Measurements from ENCODE around the gene PDZD7. TPM values are rescaled to one million over a fixed set of nuclear protein-coding genes. Genes with fewer than 3 reads are reported as not detected.

Gene PDZD7
- total and polyA plus RNA-seq, 9 of the 15 experiments (the other 6 are each of a cell fraction or from before 2014, with no cell fraction given): 0.04 to 0.24 (median 0.08) TPM; not detected in 3

- TF ChIP-seq, protein P1, sequence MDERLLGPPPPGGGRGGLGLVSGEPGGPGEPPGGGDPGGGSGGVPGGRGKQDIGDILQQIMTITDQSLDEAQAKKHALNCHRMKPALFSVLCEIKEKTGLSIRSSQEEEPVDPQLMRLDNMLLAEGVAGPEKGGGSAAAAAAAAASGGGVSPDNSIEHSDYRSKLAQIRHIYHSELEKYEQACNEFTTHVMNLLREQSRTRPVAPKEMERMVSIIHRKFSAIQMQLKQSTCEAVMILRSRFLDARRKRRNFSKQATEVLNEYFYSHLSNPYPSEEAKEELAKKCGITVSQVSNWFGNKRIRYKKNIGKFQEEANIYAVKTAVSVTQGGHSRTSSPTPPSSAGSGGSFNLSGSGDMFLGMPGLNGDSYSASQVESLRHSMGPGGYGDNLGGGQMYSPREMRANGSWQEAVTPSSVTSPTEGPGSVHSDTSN (CRISPR knock-in tag; IDR thresholded peaks at IDR 0.05; ENCODE audit: low read depth): no peak
- TF ChIP-seq, protein P1 (tag; conservative IDR thresholded peaks at IDR 0.05; ENCODE audit: low read depth): no peak
- TF ChIP-seq, protein P2, sequence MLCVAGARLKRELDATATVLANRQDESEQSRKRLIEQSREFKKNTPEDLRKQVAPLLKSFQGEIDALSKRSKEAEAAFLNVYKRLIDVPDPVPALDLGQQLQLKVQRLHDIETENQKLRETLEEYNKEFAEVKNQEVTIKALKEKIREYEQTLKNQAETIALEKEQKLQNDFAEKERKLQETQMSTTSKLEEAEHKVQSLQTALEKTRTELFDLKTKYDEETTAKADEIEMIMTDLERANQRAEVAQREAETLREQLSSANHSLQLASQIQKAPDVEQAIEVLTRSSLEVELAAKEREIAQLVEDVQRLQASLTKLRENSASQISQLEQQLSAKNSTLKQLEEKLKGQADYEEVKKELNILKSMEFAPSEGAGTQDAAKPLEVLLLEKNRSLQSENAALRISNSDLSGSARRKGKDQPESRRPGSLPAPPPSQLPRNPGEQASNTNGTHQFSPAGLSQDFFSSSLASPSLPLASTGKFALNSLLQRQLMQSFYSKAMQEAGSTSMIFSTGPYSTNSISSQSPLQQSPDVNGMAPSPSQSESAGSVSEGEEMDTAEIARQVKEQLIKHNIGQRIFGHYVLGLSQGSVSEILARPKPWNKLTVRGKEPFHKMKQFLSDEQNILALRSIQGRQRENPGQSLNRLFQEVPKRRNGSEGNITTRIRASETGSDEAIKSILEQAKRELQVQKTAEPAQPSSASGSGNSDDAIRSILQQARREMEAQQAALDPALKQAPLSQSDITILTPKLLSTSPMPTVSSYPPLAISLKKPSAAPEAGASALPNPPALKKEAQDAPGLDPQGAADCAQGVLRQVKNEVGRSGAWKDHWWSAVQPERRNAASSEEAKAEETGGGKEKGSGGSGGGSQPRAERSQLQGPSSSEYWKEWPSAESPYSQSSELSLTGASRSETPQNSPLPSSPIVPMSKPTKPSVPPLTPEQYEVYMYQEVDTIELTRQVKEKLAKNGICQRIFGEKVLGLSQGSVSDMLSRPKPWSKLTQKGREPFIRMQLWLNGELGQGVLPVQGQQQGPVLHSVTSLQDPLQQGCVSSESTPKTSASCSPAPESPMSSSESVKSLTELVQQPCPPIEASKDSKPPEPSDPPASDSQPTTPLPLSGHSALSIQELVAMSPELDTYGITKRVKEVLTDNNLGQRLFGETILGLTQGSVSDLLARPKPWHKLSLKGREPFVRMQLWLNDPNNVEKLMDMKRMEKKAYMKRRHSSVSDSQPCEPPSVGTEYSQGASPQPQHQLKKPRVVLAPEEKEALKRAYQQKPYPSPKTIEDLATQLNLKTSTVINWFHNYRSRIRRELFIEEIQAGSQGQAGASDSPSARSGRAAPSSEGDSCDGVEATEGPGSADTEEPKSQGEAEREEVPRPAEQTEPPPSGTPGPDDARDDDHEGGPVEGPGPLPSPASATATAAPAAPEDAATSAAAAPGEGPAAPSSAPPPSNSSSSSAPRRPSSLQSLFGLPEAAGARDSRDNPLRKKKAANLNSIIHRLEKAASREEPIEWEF (CRISPR knock-in tag; IDR thresholded peaks at IDR 0.05): no peak
- no peak for TF ChIP-seq HINFP (tag; conservative IDR thresholded peaks at IDR 0.05; ENCODE audit: low read depth)
- TF ChIP-seq KAT7 (CRISPR knock-in tag; IDR thresholded peaks at IDR 0.05; ENCODE audit: borderline replicate concordance): peak; percentile 39; the same call in 1 of the 2 replicates
- TF ChIP-seq FUS (optimal IDR thresholded peaks at IDR 0.05; ENCODE audit: low read depth, low read length): no peak
- TF ChIP-seq ERF (CRISPR knock-in tag; IDR thresholded peaks at IDR 0.05): no peak
- TF ChIP-seq, protein P3, sequence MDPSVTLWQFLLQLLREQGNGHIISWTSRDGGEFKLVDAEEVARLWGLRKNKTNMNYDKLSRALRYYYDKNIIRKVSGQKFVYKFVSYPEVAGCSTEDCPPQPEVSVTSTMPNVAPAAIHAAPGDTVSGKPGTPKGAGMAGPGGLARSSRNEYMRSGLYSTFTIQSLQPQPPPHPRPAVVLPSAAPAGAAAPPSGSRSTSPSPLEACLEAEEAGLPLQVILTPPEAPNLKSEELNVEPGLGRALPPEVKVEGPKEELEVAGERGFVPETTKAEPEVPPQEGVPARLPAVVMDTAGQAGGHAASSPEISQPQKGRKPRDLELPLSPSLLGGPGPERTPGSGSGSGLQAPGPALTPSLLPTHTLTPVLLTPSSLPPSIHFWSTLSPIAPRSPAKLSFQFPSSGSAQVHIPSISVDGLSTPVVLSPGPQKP (CRISPR knock-in tag; IDR thresholded peaks at IDR 0.05): no peak
- no peak for TF ChIP-seq ZNF57 (CRISPR knock-in tag; IDR thresholded peaks at IDR 0.05)
- TF ChIP-seq, protein P4, sequence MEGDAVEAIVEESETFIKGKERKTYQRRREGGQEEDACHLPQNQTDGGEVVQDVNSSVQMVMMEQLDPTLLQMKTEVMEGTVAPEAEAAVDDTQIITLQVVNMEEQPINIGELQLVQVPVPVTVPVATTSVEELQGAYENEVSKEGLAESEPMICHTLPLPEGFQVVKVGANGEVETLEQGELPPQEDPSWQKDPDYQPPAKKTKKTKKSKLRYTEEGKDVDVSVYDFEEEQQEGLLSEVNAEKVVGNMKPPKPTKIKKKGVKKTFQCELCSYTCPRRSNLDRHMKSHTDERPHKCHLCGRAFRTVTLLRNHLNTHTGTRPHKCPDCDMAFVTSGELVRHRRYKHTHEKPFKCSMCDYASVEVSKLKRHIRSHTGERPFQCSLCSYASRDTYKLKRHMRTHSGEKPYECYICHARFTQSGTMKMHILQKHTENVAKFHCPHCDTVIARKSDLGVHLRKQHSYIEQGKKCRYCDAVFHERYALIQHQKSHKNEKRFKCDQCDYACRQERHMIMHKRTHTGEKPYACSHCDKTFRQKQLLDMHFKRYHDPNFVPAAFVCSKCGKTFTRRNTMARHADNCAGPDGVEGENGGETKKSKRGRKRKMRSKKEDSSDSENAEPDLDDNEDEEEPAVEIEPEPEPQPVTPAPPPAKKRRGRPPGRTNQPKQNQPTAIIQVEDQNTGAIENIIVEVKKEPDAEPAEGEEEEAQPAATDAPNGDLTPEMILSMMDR (IDR thresholded peaks at IDR 0.05 in 2 of 3, conservative IDR thresholded peaks at IDR 0.05 in 1 of 3; ENCODE audit: insufficient read depth in 2 of 3, low read depth in 1 of 3, low read length in 3 of 3): peak; percentile 72 to 94 (median 91)
- TF ChIP-seq KDM1A (IDR thresholded peaks at IDR 0.05): peak in 1 of 2 experiments; percentile 20; a peak in 1 of 4 replicates
- no peak for TF ChIP-seq EP400 (IDR thresholded peaks at IDR 0.05)
Observed at GRCh38 chr10:101067356-101068083, 36.6 kb upstream of the PDZD7 start (continued).
